Neutrophil (primary cell): ENCODE data around the gene OCA2.
"Not testable (repeated sequence)": the region's sequence is repeated elsewhere in the genome, so short reads cannot be mapped to it uniquely, and the experiment has no call there.

Experiments
- H3K27ac ChIP-seq: fragments of 200-600 bp; sonication (generic); 2 replicates; pipeline ENCODE4 v1.5.1; 2016; ENCODE audit warnings: mild to moderate bottlenecking, moderate library complexity
- H3K27me3 ChIP-seq: fragments of 200-600 bp; sonication (generic); 2 replicates; pipeline ENCODE4 v1.6.0; 2016; ENCODE audit warnings: mild to moderate bottlenecking
- H3K36me3 ChIP-seq: fragments of 200-600 bp; sonication (generic); 2 replicates; pipeline ENCODE4 v1.5.1; 2017
- H3K4me1 ChIP-seq, 2 experiments: fragments of 200-600 bp in 1 of 2; sonication (generic) in 1 of 2; 1 replicate in 1 of 2; 2 replicates in 1 of 2; pipeline versions ENCODE4 v1.5.1 to v1.6.1; 2013 to 2016; ENCODE audit warnings: low read depth in 1 of 2, low read length in 1 of 2, mild to moderate bottlenecking in 1 of 2, moderate library complexity in 1 of 2; ENCODE audit not compliant: control insufficient read depth in 1 of 2, insufficient read depth in 1 of 2
- H3K4me3 ChIP-seq, 2 experiments: fragments of 200-600 bp in 1 of 2; sonication (generic) in 1 of 2; 1 replicate in 1 of 2; 2 replicates in 1 of 2; pipeline ENCODE4 v1.5.1; 2013 to 2016; ENCODE audit warnings: low read depth in 1 of 2, low read length in 1 of 2, mild to moderate bottlenecking in 1 of 2, moderate library complexity in 1 of 2
- H3K9me3 ChIP-seq: fragments of 200-600 bp; sonication (generic); 2 replicates; pipeline ENCODE4 v1.5.1; 2016
- TF ChIP-seq, protein P1 (sequence below): fragments of 200-600 bp; sonication (generic); IDR thresholded peaks from 2 replicates; pipeline ENCODE4 v1.5.1; 2016; ENCODE audit warnings: antibody characterized with exemption

The OCA2 gene

DNA sequence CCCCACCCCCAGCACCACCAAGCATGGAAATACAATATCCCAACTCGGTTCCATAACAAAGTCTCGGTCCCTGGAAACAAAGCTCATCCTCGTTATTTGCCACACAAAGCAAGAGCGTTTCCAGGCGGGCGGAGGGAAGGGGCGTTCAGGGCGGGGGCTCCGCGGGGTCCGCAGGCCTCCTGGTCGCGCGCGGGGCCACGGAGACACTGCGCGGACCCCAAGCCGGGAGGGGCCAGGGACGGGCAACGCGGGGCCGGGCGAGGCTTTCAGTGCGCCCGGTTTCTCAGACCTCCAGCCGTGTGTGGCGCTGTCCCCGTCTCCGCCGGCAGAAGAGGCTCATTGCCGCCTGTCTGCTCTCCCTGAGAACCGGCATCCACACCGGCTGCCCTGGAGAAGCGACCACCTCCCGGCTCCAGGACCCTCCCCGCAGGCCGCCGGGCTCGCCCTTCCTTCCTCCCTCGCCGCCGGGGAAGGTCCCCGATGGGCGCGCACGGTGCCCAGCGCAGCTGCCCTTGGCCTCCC lies 329.0 kb downstream of the OCA2 start:
- H3K4me1 ChIP-seq = no peaks in the 10 kb centered on the region
- H3K36me3 ChIP-seq = no peaks in the 10 kb centered on the region
- no peaks in the 10 kb centered on the region for H3K27me3 ChIP-seq
- H3K9me3 ChIP-seq = no peaks in the 10 kb centered on the region
- H3K4me3 ChIP-seq = no peak overlapping the region
- no peak overlapping the region for H3K27ac ChIP-seq
- TF ChIP-seq, protein P1, sequence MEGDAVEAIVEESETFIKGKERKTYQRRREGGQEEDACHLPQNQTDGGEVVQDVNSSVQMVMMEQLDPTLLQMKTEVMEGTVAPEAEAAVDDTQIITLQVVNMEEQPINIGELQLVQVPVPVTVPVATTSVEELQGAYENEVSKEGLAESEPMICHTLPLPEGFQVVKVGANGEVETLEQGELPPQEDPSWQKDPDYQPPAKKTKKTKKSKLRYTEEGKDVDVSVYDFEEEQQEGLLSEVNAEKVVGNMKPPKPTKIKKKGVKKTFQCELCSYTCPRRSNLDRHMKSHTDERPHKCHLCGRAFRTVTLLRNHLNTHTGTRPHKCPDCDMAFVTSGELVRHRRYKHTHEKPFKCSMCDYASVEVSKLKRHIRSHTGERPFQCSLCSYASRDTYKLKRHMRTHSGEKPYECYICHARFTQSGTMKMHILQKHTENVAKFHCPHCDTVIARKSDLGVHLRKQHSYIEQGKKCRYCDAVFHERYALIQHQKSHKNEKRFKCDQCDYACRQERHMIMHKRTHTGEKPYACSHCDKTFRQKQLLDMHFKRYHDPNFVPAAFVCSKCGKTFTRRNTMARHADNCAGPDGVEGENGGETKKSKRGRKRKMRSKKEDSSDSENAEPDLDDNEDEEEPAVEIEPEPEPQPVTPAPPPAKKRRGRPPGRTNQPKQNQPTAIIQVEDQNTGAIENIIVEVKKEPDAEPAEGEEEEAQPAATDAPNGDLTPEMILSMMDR = no peak

DNA sequence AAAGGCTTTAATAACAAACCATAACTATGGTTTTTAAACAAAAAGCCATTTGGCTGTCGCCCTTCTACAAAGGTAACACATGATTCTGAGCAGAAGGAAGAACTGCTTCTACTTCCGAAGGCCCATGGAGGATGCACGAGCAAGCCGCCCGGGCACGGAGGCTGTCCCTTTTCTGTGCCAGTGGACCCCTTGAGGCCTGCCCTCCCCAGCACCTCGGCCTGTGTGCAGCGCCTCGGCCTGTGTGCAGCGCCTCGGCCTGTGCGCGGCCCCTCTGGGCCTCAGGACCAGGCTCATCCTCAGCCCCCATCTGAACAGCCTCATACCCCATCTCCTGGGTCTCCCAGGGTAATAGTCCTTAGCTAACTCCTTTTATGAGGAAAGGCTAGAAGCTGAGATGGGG lies 329.5 kb downstream of the OCA2 start:
- Histone ChIP-seq H3K4me1 (no peaks in the 10 kb centered on the region), H3K27ac (no peak overlapping the region), H3K9me3 (no peaks in the 10 kb centered on the region), H3K36me3 (no peaks in the 10 kb centered on the region), H3K27me3 (no peaks in the 10 kb centered on the region), H3K4me3 (no peak overlapping the region)
- TF ChIP-seq, protein P1 = no peak

DNA sequence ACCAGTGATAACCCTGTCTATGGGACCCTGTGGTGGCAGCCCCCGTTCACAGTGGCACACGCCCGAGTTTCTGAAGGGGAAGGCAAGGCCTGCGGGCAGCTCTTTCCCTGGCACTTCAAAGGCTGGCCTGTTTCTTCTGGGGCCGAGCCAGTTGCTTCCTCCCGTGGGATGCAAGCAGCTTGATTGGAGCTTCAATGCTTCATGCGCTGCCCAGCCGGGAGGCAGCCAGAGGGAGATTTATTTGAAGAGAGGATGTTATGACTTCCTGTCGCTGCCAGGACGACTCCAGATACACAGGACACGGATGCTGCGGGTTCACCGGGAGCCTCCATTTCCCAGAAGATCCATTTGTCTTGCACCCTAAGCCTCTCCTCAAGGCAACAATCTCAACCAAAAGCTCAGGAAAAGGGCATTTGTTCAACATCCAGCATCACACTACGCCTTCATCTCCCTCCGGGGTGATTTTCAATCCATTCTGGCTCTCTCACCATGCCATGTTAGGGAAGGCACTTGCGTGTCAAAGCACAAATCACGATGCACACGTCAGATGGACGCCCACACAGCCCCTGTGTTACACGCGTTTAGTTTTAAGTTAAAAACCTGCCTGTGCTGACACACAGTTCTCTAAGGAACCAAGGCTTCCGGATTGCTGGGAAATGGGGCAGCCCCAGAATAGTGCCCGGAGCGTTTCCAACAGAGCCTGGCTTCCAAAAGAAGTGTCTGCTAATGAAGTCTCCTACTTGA lies 330.2 kb downstream of the OCA2 start:
- H3K9me3 ChIP-seq = no peaks in the 10 kb centered on the region

DNA sequence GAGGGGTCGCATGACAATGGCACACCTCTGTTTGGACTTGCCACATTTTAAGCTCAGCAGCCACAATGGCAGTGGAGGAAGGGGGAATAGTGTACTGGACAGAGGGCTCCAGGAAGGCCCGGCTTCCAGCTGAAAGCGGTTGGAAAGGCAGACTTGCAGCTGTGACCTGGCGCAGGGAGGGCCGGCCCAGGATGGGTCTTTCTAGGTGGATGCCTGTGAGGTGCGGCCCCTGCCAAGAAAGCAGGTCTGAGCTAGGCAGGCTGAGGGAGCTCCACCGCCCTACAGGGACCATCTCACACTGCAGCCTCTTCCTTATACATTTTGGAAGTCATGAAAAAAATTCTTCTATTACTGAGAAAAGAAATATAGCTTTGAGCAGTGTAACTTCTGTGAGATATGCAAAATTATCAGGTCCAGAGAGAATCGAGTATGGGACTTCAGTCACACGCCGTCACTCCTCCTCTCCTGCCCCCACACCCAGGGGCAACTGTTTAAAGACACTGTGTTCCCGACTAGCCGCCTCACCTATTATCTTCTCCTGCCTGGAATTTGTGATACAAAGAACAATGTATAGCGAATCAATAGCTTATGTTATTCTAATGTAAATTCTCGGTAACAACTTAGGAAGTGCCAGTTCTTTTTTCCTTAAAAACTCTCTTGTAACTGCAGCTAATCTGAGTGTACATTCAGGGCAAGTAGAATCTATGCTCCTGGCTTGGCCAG lies 331.0 kb downstream of the OCA2 start:
- H3K27me3 ChIP-seq = no peaks in the 10 kb centered on the region
- H3K4me1 ChIP-seq = no peaks in the 10 kb centered on the region
- no peak overlapping the region for H3K4me3 ChIP-seq
- TF ChIP-seq, protein P1 = no peak
- H3K36me3 ChIP-seq = no peaks in the 10 kb centered on the region
- H3K27ac ChIP-seq = no peak overlapping the region
- no peaks in the 10 kb centered on the region for H3K9me3 ChIP-seq

More for the DNA sequence above, 330.2 kb downstream of the OCA2 start:
- TF ChIP-seq, protein P1 = no peak
- Histone ChIP-seq H3K36me3 (no peaks in the 10 kb centered on the region), H3K27me3 (no peaks in the 10 kb centered on the region), H3K4me1 (no peaks in the 10 kb centered on the region), H3K27ac (no peak overlapping the region), H3K4me3 (no peak overlapping the region)

DNA sequence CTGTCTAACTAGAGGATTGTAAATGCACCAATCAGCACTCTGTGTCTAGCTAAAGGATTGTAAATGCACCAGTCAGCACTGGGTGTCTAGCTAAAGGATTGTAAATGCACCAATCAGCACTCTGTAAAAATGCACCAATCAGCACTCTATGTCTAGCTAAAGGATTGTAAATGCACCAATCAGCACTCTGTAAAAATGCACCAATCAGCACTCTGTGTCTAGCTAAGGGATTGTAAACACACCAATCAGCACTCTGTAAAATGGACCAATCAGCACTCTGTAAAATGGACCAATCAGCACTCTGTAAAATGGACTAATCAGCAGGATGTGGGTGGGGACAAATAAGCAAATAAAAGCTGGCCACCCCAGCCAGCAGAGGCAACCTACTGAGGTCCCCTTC lies 331.7 kb downstream of the OCA2 start:
- not testable (repeated sequence) for H3K27ac ChIP-seq, H3K9me3 ChIP-seq, H3K4me1 ChIP-seq, H3K36me3 ChIP-seq, H3K4me3 ChIP-seq, H3K27me3 ChIP-seq

DNA sequence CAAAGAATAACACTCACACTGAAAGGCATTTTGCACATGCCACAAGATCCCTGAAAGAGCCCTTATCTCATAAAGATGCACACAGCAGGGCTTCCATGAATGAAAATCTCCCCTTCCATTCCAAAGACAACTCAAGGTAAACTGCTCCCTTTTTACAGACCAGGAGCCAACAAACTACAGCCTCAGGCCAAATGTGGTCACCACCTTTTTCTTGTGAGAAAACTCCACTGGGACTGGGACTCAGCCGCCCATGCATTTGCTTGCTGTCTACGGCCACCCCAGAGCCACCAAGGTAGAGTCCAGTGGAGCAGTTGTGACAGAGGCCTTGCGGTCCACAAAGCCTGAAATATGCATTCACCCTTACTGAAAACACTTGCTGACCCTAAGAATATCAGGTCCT lies 334.8 kb downstream of the OCA2 start:
- H3K27me3 ChIP-seq = no peaks in the 10 kb centered on the region
- H3K27ac ChIP-seq = no peak overlapping the region
- H3K4me1 ChIP-seq = no peaks in the 10 kb centered on the region
- TF ChIP-seq, protein P1 = no peak
- no peaks in the 10 kb centered on the region for H3K9me3 ChIP-seq
- H3K4me3 ChIP-seq = no peak overlapping the region
- no peaks in the 10 kb centered on the region for H3K36me3 ChIP-seq
